Ishikawa (cell line): ENCODE measurements around the gene PTPN2.

Experiments
- CEBPB ChIP-seq: IDR thresholded peaks from 2 replicates; pipeline ENCODE4 v1.6.1; 2012
- CREB1 ChIP-seq: IDR thresholded peaks from 2 replicates; pipeline ENCODE4 v1.6.1; 2012; ENCODE audit warnings: low read depth
- EGR1 ChIP-seq: IDR thresholded peaks from 2 replicates; pipeline ENCODE4 v1.6.1; 2012
- EP300 ChIP-seq: IDR thresholded peaks from 2 replicates; pipeline ENCODE4 v1.6.1; 2012; ENCODE audit warnings: borderline replicate concordance
- FOXM1 ChIP-seq: IDR thresholded peaks from 2 replicates; pipeline ENCODE4 v1.6.1; 2012; ENCODE audit warnings: low read depth, borderline replicate concordance
- MAX ChIP-seq: IDR thresholded peaks from 2 replicates; pipeline ENCODE4 v1.6.1; 2012
- NFIC ChIP-seq: IDR thresholded peaks from 2 replicates; pipeline ENCODE4 v1.6.1; 2012
- RAD21 ChIP-seq: IDR thresholded peaks from 2 replicates; pipeline ENCODE4 v1.6.1; 2012; ENCODE audit warnings: low read depth
- REST ChIP-seq: IDR thresholded peaks from 2 replicates; pipeline ENCODE4 v1.6.1; 2012; ENCODE audit warnings: low read depth, mild to moderate bottlenecking
- TCF12 ChIP-seq: IDR thresholded peaks from 2 replicates; pipeline ENCODE4 v1.6.1; 2012; ENCODE audit warnings: low read depth
- TEAD4 ChIP-seq: IDR thresholded peaks from 2 replicates; pipeline ENCODE4 v1.6.1; 2012
- USF1 ChIP-seq: IDR thresholded peaks from 2 replicates; pipeline ENCODE4 v1.6.1; 2012
- YY1 ChIP-seq: IDR thresholded peaks from 2 replicates; pipeline ENCODE4 v1.6.1; 2012; ENCODE audit warnings: low read depth

GRCh38 chr18:12777500-12777944 is 106.5 kb downstream of the PTPN2 start:
- TF ChIP-seq TEAD4 (no peak), USF1 (no peak), MAX (no peak), EGR1 (no peak), CREB1 (no peak), RAD21 (no peak), CEBPB (no peak), NFIC (no peak), EP300 (no peak), TCF12 (no peak), REST (no peak), YY1 (no peak), FOXM1 (no peak)
